ENCODE data around the gene GPANK1. TPM values are rescaled to one million over a fixed set of nuclear protein-coding genes. Genes with fewer than 3 reads are reported as not detected.

The GPANK1 gene
- total RNA-seq, 4 donors from 2014 or later, result 17.3 to 29.8 (median 24.5) TPM

GRCh38 chr6:31701666-31702404 is 37.0 kb upstream of the GPANK1 start:
- Histone ChIP-seq H3K27me3 (no peaks in the 10 kb centered on the region), H3K4me3 (peak overlapping the region; percentile 65 to 85 (median 83)), H3K9me3 (no peaks in the 10 kb centered on the region), H3K27ac (peak overlapping the region; percentile 91 to 98 (median 96)), H3K36me3 (peaks cover 0 to 16% of the 10 kb centered on the region in 2 donors), H3K4me1 (peaks cover 22 to 40% of the 10 kb centered on the region in 2 donors)
- in situ Hi-C loops (cut with MboI; ENCODE audit: low sequenced_read_pairs in 4 of 4), result no loop called here
- peak; percentile 54 to 64 for ATAC-seq
- TF ChIP-seq POLR2A (IDR thresholded peaks at IDR 0.05) (no peak), CTCF (IDR thresholded peaks at IDR 0.05 in 4 of 5, conservative IDR thresholded peaks at IDR 0.05 in 1 of 5) (no peak)
- intact Hi-C loops (cut with DNase I; ENCODE audit: low total_unique reads), result loop anchor here (2.0 to 5.0 kb wide), 3 partner anchors 37 to 195 kb away; partner anchors contain the start of genes BAG6 and EHMT2
- peak; percentile 57 to 71 for DNase-seq

DNA sequence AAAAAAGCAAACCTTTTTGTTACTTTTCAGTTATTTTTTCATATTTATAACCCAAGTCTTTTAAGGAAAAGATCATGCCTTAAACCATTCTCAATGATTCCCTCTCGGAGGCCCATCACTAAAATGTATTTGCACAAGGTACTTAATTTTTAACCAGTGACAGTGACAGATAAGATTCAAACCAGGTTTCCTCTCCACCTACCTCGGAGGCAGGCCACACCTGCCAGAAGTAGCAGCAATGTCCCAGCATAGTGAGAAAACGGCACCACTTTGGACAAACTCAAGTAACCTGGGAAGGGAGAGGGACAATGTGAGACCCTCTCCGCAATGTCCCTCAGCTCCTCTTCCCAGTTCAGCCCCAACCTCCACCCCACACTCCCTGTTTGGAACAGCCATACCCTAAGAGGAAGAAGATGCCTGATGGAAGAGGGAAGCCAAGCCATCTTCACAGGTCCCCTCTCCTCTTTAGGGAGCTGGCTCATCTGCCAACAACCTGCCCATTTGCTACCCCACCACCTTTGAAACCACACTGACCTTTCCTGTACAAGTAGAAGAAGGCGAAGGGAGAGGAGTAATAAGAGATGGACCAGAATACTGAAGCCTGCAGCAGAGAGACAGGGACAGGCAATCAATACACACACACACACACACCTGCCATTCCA is 36.1 kb upstream of the GPANK1 start:
- H3K27ac ChIP-seq, result peak overlapping the region; percentile 91 to 98 (median 96)
- in situ Hi-C loops (cut with MboI; ENCODE audit: low sequenced_read_pairs in 4 of 4), result no loop called here

GRCh38 chr6:31697555-31697954 is 32.8 kb upstream of the GPANK1 start:
- no peak for DNase-seq
- in situ Hi-C loops (cut with MboI; ENCODE audit: low sequenced_read_pairs in 4 of 4) (loop anchor here in 1 of 4 donors (25.0 kb wide), 1 partner anchor 265 kb away; the partner anchor contains the start of genes DXO, NELFE and SKIC2), intact Hi-C loops (cut with DNase I; ENCODE audit: low total_unique reads) (no loop called here)
- H3K4me3 ChIP-seq, result no peak overlapping the region
- TF ChIP-seq POLR2A (IDR thresholded peaks at IDR 0.05) (no peak), CTCF (IDR thresholded peaks at IDR 0.05 in 4 of 5, conservative IDR thresholded peaks at IDR 0.05 in 1 of 5) (no peak)
- no peak for ATAC-seq
- H3K27me3 ChIP-seq, result no peaks in the 10 kb centered on the region
- no peaks in the 10 kb centered on the region for H3K9me3 ChIP-seq
- peaks cover 19 to 37% of the 10 kb centered on the region in 2 donors for H3K4me1 ChIP-seq
- peak overlapping the region in 1 of 4 donors; percentile 4 for H3K27ac ChIP-seq
- peaks cover 0 to 59% of the 10 kb centered on the region in 2 donors for H3K36me3 ChIP-seq

More for the DNA sequence above, 36.1 kb upstream of the GPANK1 start:
- Histone ChIP-seq H3K4me3 (no peak overlapping the region), H3K9me3 (no peaks in the 10 kb centered on the region), H3K36me3 (peaks cover 0 to 26% of the 10 kb centered on the region in 2 donors), H3K4me1 (peaks cover 22 to 40% of the 10 kb centered on the region in 2 donors), H3K27me3 (no peaks in the 10 kb centered on the region)
- TF ChIP-seq CTCF (IDR thresholded peaks at IDR 0.05 in 4 of 5, conservative IDR thresholded peaks at IDR 0.05 in 1 of 5) (no peak), POLR2A (IDR thresholded peaks at IDR 0.05) (no peak)
- intact Hi-C loops (cut with DNase I; ENCODE audit: low total_unique reads), result loop anchor here (5.0 kb wide), 2 partner anchors 49 to 196 kb away; partner anchors contain the start of genes BAG6 and EHMT2
- ATAC-seq, result no peak
- no peak for DNase-seq

- H3K27me3 ChIP-seq, result no peaks in the 10 kb centered on the region
- intact Hi-C loops (cut with DNase I; ENCODE audit: low total_unique reads) (no loop called here), in situ Hi-C loops (cut with MboI; ENCODE audit: low sequenced_read_pairs in 4 of 4) (loop anchor here in 1 of 4 donors (25.0 kb wide), 1 partner anchor 269 kb away; the partner anchor contains the start of genes DXO, NELFE and SKIC2)
- H3K4me3 ChIP-seq, result no peak overlapping the region
- H3K36me3 ChIP-seq, result peaks cover 0 to 87% of the 10 kb centered on the region in 2 donors
- DNase-seq, result no peak
- H3K9me3 ChIP-seq, result no peaks in the 10 kb centered on the region
- no peak overlapping the region for H3K27ac ChIP-seq
- TF ChIP-seq CTCF (IDR thresholded peaks at IDR 0.05 in 4 of 5, conservative IDR thresholded peaks at IDR 0.05 in 1 of 5), result no peak
- no peak for TF ChIP-seq POLR2A (IDR thresholded peaks at IDR 0.05)
- H3K4me1 ChIP-seq, result peaks cover 0 to 13% of the 10 kb centered on the region in 2 donors
- no peak for ATAC-seq
These were observed 28.7 kb upstream of the GPANK1 start for GRCh38 chr6:31693535-31693934.
